Measurements from ENCODE around the gene GNAI3. TPM values are rescaled to one million over a fixed set of nuclear protein-coding genes. Genes with fewer than 3 reads are reported as not detected.

GNAI3 gene
- total and polyA plus RNA-seq, 2 of the 8 experiments (the other 6 are each of a cell fraction or from before 2014, with no cell fraction given), result 4.0 to 9.8 TPM

GRCh38 chr1:109542657-109543056 is 5.8 kb upstream of the GNAI3 start (continued):
- no peak for TF ChIP-seq CTCF (IDR thresholded peaks at IDR 0.05; ENCODE audit: control extremely low read depth in 1 of 3, insufficient read depth in 1 of 3, low read depth in 1 of 3, low read length in 3 of 3)

Measured in H1 (cell line).